Measurements from ENCODE around the gene GNAL.
"Not testable (repeated sequence)": the region's sequence is repeated elsewhere in the genome, so short reads cannot be mapped to it uniquely, and the experiment has no call there.

GNAL gene

DNA sequence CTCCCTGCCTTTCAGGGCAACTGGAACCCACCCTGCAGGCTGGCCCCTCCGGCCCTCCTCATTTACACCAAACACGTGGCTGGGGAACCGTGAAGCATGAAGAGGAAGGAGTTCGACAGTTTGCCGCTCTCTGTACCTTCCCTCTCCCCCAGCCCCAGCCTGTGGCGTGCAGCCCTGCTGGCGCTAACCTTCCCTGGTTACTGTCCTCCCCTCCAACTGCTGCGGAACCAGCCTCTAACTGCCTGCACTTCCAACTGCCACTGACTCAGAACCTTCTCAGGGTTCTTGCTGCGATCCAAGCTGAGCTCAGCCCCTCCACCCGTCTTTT lies 19.2 kb upstream of the GNAL start:
- no peak for DNase-seq

DNA sequence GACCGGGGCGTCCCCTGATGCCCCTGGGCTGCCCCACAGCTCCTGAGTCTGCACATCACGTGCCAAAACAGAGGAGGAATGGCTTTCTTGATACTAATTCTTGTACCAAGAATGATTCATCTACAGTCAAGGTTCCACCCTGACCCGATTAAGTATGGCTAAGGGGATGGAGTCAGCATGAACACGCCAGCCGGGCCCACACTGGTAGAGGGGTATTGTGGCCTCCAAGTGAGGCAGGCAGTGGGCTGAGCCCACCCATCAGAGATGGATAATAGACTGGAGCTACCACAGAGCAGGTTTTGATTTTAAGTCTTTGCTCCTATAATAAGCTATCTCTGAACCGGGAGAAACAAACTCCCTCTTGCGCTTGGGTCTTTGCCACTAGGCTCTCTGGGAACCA lies 17.9 kb upstream of the GNAL start:
- DNase-seq, result no peak

GRCh38 chr18:11672198-11672597 lies 16.9 kb upstream of the GNAL start:
- DNase-seq, result no peak

GRCh38 chr18:11672846-11673454 lies 16.1 kb upstream of the GNAL start:
- DNase-seq, result no peak

DNA sequence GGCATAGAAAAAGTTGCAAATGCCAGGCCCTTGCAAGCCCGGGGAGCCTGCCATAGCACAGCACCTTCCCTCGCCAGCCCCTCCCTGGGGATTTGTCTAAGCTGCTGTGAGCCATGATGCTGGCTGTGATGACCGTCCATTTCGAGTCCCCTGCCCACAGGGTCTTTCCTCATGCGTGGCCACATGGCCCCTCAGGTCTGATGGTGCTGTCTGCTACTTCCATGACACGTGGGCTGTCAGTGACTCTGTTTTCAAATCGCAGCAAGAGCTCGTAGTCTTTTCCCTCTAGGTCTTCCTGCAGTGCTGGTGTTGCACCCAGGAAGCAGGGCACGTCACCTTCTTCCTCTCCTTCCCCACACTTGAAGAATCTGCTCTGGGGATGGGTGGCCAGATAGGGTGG lies 15.5 kb upstream of the GNAL start:
- no peak for DNase-seq

DNA sequence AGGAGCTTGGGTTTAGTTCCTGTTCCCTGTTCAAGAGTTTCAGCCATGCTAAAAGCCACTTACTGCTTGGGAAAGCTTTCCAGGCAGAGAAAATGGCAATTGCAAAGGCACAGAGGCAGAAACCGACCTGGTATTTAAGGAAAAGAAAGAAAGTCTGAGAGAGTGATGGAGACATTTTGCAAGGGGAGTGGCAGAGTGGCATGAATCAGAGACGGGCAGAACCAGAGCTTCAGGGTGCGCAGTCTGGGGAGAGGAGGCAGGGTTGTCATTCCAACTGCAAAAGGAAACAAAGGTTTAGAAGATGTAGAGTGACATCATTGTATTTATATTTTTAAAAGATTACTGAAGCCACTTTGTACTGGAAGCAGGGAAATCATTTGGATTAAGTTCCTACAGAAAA lies 14.9 kb upstream of the GNAL start:
- DNase-seq, result no peak

GRCh38 chr18:11676386-11676785 lies 12.7 kb upstream of the GNAL start:
- DNase-seq, result no peak

- no peak for DNase-seq
Observed at GRCh38 chr18:11676867-11677266, 12.2 kb upstream of the GNAL start.

DNA sequence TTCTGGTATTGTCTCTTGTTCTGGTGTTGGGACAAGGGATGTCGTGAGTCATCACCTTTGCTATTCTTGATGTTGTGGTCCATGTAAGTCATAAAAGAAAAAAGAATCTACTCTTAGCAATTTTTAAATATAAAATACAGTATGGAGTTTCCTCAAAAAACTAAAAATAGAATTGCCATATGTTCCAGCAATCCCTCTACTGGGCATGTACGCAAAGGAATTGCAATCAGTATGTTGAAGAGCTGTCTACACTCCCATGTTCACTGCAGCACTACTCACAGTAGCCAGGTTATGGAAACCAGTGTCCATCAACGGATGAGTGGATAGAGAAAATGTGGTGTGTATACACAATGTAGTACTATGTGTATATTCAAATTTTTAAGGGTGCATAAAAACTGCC lies 10.9 kb upstream of the GNAL start:
- no peak for DNase-seq

DNA sequence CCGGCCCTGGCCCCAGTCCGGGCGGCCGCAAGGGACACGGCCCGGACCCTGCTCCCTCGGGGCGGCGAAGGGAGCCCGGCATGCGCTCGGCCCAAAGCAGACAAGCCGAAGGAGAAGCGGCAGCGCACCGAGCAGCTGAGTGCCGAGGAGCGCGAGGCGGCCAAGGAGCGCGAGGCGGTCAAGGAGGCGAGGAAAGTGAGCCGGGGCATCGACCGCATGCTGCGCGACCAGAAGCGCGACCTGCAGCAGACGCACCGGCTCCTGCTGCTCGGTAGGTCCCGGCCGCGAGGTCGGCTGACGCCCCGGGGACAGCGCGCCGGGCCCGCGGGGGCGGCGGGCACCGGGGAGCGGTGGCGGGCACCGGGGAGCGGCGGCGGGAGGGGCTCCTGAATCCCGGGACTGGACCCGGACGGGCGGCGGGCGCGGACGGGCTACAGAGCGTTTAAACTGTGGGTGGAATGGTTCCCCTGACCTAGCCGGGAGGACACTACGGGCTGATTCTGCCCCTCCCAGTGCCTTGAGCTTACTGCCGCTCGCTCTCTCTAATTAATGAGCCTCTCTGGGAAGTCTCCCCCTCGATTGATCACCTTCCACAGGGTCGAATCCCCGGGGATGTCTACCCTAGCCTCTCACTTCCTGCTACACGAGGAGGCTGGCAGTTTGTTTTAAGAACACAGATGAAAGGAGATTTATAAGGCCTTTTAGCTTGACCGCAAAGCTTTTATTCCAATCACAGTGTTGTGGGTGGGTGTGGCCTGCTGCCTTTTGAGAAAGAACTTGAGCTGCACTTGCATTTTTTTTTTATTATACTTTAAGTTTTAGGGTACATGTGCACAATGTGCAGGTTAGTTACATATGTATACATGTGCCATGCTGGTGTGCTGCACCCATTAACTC lies 853 bp downstream of the GNAL start:
- DNase-seq, result peak; percentile 19

DNA sequence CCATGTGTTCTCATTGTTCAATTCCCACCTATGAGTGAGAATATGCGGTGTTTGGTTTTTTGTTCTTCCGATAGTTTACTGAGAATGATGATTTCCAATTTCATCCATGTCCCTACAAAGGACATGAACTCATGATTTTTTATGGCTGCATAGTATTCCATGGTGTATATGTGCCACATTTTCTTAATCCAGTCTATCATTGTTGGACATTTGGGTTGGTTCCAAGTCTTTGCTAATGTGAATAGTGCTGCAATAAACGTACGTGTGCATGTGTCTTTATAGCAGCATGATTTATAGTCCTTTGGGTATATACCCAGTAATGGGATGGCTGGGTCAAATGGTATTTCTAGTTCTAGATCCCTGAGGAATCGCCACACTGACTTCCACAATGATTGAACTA lies 1.6 kb downstream of the GNAL start:
- DNase-seq, result not testable (repeated sequence)

GRCh38 chr18:11695736-11696135 lies 6.7 kb downstream of the GNAL start:
- no peak for DNase-seq

GRCh38 chr18:11696451-11696850 lies 7.4 kb downstream of the GNAL start:
- DNase-seq, result no peak

GRCh38 chr18:11700876-11701275 lies 11.8 kb downstream of the GNAL start:
- no peak for DNase-seq

GRCh38 chr18:11710578-11710977 lies 21.5 kb downstream of the GNAL start:
- no peak for DNase-seq

DNA sequence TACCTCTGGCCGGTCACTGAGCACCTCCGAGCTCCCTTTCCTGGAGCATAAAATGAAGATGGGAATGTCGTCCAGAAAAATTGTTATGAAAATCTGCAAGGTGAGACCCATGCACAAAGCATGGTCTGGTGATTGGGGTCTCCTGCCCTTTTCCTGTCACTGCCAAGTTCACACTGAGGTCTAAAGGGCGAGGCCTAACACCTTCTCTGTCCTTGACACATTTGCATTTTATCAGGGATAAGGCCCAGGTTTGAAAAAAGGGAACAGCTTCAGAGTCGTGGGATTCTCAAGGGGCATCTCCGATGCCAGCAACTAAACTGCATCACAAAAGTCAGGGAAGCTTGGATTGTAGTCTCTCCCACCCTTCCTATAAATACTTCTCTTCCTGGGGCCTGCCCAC lies 24.7 kb downstream of the GNAL start:
- DNase-seq, result no peak

GRCh38 chr18:11714244-11714918 lies 25.3 kb downstream of the GNAL start:
- DNase-seq, result no peak

DNA sequence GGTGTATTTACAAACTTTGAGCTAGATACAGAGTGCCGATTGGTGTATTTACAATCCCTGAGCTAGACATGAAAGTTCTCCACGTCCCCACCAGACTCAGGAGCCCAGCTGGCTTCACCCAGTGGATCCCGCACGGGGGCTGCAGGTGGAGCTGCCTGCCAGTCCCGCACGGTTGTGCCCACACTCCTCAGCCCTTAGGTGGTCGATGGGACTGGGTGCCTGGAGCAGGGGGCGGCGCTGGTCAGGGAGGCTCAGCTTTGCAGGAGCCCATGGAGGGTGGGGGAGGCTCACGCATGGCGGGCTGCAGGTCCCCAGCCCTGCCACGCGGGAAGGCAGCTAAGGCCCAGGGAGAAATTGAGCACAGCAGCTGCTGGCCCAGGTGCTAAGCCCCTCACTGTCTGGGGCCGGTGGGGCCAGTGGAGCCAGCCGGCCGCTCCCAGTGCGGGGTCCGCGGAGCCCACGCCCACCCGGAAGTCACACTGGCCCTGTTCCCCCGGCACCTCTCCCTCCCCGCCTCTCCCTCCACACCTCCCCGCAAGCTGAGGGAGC lies 27.8 kb downstream of the GNAL start:
- not testable (repeated sequence) for DNase-seq

DNA sequence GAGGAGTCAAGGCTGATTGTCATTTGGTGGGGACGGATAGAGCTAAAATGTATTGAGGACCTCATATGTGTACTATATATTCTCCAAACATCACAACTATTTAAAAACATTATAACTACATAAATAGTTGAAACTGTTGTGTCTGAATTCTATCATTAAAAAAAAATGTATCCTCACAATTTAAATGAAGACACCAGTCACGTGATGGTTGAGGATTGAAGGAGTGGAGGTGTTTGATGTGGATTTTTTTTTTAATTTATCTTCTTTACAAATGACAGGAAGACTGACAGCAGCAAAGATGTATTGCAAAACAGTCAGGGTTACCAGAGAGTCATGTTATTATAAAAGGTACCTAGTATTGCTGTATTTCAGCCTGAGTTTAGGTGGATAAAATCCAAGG lies 30.0 kb downstream of the GNAL start:
- no peak for DNase-seq

- no peak for DNase-seq
Observed at GRCh38 chr18:11719621-11720020, 30.6 kb downstream of the GNAL start.

- no peak for DNase-seq
Observed at GRCh38 chr18:11721720-11722119, 32.7 kb downstream of the GNAL start.

DNA sequence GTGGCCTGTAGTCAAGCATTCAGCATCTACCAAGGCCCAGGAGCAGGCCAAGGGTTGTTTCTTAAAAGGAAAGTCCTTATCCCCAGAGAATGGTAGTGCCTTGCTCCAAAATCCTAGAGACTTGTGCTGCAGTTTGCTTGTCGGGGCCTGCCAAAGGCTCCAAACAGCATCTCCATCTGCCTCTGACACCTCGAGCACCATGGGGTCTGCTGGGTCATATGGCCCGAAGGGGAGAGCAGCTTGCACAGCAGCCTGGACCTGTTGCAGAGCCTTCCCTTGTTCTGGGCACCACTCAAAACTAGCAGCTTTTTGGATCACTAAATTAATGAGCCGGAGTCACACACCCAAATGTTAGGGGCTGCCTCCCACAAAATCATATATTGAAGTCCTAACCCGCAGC lies 35.7 kb downstream of the GNAL start:
- DNase-seq, result no peak

DNA sequence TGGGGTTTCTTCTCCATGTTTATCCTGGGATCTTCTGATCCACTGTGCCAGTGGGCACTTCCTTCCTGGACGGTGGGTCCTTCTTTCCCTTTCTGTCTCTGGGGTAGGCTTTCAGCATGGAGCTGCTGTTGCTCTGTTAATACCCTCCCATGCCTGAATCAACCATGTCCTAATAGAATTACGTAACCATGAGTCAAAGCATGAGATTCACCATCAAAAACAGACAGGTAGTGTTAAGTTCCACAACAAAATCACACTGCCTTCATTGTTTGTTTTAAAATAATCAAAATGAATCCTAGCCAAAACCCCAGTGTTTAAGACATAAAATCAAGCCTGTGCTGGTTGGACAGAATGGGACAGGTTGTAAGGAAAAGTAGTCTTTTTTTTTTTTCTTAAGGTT lies 37.5 kb downstream of the GNAL start:
- DNase-seq, result no peak

DNA sequence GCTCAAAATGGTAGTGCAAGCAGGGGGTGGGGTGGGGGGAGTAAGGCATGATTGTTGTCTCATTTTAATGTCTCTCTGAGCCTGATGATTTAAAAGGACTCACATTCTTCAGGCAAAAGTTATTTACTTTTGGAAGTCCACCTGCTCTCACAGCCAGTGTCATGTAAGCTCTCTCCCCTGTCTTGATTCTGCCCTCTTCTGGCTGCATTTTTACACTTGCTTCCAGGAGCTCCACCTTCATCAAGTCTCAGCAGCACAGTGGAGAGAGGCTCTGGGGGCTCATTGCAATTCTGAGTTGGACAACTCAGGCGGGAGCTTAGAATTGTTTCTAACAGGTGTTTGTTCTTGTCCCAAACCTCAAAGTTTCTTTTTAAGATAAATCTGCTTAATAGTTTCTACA lies 39.2 kb downstream of the GNAL start:
- peak; percentile 4 for DNase-seq

Data from fibroblast of skin of right quadriceps (primary cell).